Measurements from ENCODE around the gene USP49.

- TF ChIP-seq CTCF (IDR thresholded peaks at IDR 0.05) (peak; percentile 91), ZFX (IDR thresholded peaks at IDR 0.05; ENCODE audit: borderline replicate concordance) (no peak)
These were observed 107.8 kb downstream of the USP49 start, which contains the start of gene TOMM6 for GRCh38 chr6:41787219-41787917.

Data from 22Rv1 (cell line).